ENCODE results near the gene ZNF800.

The ZNF800 gene

DNA sequence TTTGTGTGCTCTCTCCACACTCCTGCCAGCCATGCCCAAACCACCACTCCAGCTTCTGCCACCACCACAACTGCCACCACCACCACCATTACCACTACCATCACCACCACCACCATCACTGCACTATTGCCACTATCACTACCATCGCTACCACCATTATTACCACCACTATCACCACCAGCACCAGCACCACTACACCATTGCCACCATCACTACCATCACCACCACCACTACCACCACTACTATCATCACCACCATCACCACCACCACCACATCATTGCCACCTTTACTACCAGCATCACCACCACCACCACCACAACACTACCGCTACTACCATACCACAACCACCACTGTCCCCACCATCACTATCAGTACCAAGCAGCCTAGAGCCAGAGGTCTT is 26.0 kb upstream of the ZNF800 start:
- TF ChIP-seq, protein P1, sequence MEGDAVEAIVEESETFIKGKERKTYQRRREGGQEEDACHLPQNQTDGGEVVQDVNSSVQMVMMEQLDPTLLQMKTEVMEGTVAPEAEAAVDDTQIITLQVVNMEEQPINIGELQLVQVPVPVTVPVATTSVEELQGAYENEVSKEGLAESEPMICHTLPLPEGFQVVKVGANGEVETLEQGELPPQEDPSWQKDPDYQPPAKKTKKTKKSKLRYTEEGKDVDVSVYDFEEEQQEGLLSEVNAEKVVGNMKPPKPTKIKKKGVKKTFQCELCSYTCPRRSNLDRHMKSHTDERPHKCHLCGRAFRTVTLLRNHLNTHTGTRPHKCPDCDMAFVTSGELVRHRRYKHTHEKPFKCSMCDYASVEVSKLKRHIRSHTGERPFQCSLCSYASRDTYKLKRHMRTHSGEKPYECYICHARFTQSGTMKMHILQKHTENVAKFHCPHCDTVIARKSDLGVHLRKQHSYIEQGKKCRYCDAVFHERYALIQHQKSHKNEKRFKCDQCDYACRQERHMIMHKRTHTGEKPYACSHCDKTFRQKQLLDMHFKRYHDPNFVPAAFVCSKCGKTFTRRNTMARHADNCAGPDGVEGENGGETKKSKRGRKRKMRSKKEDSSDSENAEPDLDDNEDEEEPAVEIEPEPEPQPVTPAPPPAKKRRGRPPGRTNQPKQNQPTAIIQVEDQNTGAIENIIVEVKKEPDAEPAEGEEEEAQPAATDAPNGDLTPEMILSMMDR (IDR thresholded peaks at IDR 0.05) = no peak
- no peak for DNase-seq (ENCODE audit: low spot score)
- no peak overlapping the region for H3K4me3 ChIP-seq
- no peak overlapping the region for H3K27ac ChIP-seq

DNA sequence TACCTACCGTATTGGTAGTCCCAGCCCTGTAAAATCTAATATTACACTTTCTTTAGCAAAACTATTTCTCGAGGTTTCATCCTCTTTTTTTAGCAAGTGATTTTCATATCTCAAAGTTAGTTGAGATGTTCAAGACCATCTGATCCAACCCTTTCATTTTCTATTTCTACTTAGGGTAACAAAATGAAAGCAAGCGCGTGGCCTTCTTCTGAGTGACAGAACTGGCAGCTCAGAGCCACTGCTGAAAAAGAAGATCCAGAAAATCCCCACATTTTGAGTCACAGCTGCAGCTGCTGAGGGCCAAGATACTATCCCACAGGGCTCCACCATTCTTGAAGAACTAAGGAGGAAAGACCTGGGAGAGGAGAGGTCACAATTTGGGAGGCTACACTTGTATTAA is 24.8 kb upstream of the ZNF800 start:
- no peak for DNase-seq (ENCODE audit: low spot score)
- TF ChIP-seq, protein P1 (IDR thresholded peaks at IDR 0.05) = no peak
- H3K4me3 ChIP-seq = no peak overlapping the region

DNA sequence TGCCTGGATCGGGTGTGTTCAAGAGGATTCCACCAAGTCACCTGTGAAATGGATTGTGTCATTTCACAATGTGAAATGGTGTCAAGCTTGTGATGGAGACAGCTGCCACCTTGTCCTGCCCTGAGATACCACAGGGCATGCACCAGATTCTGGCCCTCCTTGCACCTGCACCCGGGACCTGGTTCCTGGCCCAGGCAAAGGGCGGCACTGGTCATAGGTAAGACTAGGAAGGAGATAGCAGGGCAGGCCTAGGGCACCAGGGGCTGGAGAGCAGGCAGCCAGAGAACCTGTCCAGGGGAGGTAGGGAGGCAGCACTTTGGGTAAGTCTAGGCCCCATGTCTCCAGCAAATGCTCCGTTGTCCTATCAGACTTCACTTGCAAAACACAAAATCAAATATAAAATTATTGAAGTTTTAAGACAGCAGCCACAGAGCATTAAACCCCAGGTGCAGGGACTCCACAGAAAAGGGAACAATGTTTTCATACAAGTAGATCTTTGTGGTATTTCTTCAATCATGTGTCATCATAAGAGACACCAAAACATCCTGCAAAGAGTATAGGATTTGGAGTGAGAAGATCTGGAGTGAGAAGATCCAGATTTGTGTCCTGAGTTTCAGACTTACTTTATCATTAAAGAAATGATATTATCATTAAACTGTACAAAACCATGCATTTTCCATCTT is 22.7 kb upstream of the ZNF800 start:
- no peak for DNase-seq (ENCODE audit: low spot score)
- Histone ChIP-seq H3K27ac (no peak overlapping the region), H3K4me3 (no peak overlapping the region)
- TF ChIP-seq, protein P1 (IDR thresholded peaks at IDR 0.05) = no peak

More for the DNA sequence above, 24.8 kb upstream of the ZNF800 start:
- no peak overlapping the region for H3K27ac ChIP-seq

DNA sequence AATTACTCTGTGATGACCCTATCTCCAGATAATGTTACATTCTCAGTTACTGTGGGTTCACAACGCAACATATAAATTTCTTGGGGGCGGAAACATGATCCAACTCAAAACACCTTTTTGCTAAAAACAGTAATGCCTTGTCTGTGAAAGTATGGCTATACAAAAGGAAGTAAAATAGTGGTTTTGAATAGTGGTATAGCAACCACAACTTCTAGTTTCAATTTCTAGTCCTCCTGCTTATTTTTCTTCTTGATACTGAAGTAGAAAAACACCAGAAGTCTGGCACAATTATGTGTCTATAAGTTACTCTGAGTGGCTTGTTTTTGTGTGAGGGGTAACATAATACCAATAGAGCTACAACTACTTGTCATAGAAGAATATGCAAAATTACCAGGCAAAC is 21.5 kb upstream of the ZNF800 start:
- Histone ChIP-seq H3K4me3 (no peak overlapping the region), H3K27ac (no peak overlapping the region)
- TF ChIP-seq, protein P1 (IDR thresholded peaks at IDR 0.05) = no peak
- no peak for DNase-seq (ENCODE audit: low spot score)

DNA sequence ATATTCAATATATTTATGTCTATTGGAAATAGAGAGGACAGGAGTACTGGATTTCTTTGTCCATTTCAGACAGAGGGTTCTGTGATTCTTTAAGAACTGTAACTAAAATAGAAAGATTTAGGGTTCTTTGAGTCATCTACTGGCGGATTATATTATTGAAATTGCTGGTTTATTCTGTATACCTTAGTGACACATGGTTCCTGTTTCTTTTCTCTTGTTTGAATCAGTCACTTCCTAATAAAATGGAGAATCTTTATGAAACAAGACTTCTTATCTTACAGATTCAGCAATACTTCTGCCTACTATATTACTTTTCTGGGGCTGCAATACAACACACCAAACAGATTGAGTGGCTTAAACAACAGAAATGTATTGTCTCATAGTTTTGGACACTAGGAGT is 20.8 kb upstream of the ZNF800 start:
- no peak overlapping the region for H3K27ac ChIP-seq
- DNase-seq (ENCODE audit: low spot score) = no peak
- H3K4me3 ChIP-seq = no peak overlapping the region
- TF ChIP-seq, protein P1 (IDR thresholded peaks at IDR 0.05) = no peak

DNA sequence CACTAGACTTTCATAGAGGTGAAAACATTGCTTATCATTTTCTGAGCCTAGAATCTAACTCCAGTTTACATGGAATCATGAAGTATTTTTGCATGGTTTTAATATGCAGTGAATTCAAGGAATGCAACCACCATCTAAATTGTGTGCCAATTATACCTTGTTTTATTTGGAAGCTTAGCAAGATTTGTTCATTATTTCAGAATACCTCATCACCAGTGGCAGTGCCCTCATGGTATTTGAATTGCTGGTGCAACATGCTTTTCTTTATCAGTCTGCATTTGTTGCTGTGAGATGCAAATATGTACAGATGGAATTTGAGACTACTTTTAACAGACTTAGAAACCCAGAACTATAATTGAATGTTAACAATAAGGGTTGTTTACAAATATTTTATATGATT is 18.7 kb upstream of the ZNF800 start:
- no peak overlapping the region for H3K4me3 ChIP-seq
- TF ChIP-seq, protein P1 (IDR thresholded peaks at IDR 0.05) = no peak
- DNase-seq (ENCODE audit: low spot score) = no peak
- no peak overlapping the region for H3K27ac ChIP-seq

DNA sequence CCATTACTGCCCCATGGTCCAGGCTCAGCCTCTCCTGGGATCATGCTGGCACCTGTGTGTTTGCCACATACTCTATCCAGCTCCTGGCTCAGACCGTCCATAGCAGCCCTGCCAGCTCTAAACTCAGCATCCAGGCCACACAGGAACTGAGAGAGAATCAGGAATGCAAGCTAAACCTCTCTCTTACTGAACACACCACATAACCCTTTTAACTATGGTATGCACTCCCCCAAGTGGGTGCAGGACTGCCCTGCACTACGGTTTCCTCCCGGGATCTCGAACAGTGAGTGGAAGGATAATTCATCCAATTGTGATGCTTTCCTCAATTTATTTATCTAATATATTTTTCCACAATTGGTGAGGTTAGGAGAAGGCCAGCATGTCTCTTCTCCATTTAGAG is 17.1 kb upstream of the ZNF800 start:
- TF ChIP-seq, protein P1 (IDR thresholded peaks at IDR 0.05) = no peak
- no peak for DNase-seq (ENCODE audit: low spot score)
- Histone ChIP-seq H3K4me3 (no peak overlapping the region), H3K27ac (no peak overlapping the region)

Measured in coronary artery (tissue), 2 donors.